ENCODE measurements around the gene GNG13.
"Not testable (repeated sequence)": the region's sequence is repeated elsewhere in the genome, so short reads cannot be mapped to it uniquely, and the experiment has no call there.

The GNG13 gene

DNA sequence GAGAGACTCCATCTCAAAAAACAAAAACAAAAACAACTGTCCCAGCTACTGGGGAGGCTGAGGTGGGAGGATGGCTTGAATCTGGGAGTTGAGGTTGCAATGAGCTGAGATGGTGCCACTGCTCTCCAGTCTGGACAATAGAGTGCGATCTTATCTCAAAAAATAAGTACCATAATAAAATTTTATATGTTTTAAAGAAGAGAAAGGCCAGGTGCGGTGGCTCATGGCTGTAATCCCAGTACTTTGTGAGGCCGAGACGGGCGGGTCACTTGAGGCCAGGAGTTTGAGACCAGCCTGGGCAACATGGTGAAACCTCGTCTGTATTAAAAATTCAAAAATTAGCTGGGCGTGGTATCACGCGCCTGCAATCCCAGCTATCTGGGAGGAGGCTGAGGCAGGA, 23.7 kb downstream of the GNG13 start:
- DNase-seq: no peak

DNA sequence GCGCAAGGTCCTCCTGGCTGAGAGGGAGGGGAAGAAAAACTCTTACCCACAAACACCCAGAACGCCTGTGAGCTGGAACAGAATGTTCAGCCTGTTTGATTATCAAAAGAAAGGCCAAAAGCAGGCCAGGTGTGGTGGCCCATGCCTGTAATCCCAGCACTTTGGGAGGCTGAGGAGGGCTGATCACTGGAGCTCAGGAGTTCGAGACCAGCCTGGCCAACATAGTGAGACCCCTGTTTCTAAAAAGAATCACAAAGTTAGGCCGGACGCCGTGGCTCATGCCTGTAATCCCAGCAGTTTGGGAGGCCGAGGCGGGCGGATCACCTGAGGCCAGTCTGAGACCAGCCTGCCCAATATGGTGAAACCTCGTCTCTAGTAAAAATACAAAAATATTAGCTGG, 24.2 kb downstream of the GNG13 start:
- not testable (repeated sequence) for DNase-seq

DNA sequence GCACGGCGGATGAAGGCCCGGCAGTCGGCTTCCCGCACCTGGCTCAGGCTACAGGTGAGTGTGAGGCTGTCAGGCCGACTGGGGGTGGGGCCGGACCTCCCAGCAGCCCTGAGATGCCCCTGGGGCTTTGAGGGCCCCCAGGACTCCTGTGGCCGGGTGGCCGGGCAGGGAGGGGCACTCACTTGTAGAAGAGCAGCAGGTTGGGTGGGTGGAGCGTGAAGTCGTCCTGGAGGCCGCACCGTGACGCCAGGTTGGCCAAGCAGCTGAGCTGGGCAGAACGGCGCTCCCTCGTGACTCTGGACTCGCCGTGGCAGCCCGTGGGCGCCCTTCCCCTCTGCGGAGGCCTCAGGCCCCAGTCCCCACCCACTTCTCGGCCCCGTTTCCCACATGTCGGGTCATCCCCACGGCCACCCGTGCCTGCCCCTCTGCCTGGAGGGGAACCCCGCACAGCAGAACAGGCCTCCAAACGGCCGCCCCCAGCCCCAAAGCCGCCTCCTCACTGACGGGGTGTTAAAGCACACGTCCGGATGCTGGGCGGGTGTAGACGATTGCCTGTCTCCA, 25.2 kb downstream of the GNG13 start:
- no peak for DNase-seq

DNA sequence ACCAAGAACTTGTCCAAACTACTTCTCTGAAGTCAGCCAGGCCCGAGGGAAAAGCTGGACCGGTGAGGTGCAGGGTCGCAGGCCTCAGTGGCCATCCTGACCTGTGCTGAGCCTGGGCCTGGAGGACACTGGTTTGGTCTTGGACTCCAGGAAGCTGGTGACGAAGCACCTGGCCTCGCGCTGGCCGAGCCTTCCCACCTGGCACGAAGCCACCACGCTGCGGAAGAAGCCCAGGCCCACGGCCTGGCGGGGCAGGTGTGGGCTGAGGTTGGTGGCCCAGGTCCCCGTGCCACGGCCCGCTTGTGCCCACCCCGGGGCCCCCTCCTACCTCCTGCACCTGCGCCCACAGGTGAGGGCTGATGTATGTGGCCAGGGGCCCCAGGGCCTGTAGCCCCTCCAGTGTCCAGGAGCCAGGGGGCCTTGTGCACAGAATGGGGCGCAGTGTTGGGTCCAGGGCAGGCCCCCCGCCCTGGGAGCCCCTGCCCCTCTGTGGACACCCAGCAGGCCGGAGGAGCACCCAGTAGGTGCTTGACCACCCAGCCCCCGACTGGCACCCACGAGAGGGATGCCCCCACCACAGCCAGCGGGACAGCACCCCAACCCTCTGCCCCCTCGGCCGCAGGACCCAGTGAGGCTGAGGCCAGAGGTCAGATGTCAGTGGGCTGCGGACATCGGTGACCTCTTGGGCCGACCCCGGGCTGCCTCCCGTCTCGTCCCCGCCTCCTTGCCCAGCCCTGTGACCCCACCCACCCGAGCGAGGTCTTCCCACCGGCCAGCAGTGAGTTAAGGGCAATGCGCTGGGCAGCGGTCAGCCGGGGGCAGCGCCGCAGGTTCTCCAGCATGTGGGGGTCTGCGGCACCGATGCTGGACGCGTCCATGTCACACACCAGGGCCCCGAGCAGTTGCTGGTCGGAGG, 26.2 kb downstream of the GNG13 start:
- no peak for DNase-seq

DNA sequence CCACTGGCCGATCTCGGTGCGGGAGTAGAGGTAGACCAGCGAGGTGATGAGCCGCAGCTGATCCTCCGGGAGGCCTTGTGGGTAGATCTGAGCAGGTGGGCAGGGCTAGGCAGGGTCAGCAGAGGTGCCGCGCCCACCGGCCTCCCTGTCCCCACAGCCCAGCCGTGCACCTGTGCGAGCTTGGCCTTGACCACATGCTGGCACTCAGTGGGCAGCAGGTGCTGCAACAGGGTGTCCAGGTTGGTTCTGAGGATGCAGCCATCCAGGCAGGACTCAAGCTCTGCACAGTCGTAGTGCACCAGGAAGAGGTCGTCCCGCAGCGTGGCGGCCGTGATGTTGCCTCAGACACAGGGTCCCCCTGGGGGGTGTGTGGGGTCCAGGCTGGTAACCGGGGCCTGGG, 27.6 kb downstream of the GNG13 start:
- no peak for DNase-seq

DNA sequence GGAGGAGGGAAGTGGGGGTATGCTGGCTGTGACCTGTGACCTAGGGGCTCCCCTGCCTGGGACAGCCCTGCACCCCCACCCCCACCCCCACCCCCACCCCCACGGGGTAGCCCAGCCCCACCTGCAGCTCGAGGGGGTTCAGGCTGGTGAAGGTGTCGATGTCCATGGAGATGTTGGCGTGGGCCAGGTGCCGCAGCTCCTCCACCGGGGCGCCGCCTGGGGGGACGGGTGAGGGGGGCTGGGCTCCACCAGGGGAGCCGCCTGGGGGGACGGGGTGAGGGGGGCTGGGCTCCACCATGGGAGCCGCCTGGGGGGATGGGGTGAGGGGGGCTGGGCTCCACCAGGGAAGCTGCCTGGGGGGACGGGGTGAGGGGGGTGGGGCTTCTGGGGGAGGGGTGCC, 30.1 kb downstream of the GNG13 start:
- DNase-seq: no peak

DNA sequence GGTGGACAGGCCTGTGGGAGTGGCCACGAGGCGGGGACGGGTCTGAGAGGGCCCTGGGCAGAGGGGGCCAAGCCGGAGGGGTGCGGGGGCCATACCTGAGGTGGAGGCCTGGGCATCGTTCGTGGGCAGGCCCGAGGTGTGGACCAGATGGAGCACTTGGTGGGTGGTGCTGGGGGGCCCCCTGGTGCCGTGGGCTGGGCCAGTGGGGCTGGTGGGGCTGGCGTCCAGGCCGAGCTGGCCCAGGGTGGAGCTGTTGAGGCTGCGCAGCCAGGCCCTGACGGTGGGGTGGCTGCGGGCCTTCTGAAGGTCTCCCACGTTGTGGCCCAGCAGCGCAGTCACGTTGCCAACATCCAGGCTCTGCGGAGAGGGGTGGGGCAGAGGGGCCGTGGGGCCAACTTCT, 30.6 kb downstream of the GNG13 start:
- no peak for DNase-seq

DNA sequence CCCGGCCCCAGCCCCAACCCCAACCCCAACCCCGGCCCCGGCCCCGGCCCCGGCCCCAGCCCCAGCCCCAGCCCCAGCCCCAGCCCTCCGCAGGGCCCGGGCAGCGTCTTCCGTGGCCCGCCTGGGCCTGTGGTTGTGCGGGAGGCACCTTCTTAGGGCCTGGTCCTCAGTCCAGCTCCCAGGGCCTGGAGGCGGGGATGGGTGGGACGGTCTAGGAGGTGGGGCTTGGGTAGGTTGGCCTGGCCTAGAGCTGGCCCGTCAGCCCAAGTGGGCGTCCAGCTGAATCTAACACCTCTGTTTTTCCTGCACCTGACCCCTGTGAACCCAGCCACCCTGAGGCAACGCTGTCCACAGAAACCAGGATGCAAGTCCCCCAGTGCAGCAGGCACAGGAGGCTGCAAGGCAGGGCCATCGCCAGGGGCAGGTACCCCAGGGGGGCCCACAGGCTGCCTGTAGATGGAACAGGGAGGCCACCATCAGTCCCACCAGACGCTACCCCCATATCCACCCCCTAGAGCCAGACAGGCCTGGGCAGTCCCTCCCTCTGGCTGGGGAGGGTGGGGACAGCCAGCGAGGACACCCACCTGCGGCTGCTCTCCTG, 31.2 kb downstream of the GNG13 start:
- no peak for DNase-seq

DNA sequence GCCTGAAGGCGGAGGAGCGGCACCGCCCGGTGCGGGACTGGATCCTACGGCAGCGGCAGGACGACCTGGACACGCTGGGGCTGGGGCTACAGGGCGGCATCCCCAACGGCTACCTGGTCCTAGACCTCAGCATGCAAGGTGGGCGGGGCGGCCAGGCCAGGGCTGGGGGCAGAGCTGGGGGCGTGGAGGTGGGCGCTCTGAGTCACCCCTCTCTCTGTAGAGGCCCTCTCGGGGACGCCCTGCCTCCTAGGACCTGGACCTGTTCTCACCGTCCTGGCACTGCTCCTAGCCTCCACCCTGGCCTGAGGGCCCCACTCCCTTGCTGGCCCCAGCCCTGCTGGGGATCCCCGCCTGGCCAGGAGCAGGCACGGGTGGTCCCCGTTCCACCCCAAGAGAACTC, 32.1 kb downstream of the GNG13 start:
- DNase-seq: no peak

DNA sequence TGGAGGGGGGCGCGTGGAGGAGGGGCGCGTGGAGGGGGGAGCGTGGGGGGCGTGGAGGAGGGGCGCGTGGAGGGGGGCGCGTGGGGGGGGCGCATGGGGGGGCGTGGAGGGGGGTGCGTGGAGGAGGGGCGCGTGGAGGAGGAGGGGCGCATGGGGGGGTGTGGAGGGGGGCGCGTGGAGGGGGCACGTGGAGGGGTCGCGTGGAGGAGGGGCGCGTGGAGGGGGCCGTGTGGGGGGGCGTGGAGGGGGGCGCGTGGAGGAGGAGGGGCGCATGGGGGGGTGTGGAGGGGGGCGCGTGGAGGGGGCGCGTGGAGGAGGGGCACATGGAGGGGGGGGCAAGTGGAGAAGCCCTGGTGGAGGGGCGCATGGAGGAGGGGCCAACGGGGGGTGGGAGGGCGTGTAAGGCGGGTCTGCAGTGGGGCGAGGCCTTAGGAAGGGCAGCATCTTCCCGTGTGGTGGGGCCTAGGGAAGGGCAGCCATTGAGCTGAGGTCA, 32.7 kb downstream of the GNG13 start:
- DNase-seq: no peak

DNA sequence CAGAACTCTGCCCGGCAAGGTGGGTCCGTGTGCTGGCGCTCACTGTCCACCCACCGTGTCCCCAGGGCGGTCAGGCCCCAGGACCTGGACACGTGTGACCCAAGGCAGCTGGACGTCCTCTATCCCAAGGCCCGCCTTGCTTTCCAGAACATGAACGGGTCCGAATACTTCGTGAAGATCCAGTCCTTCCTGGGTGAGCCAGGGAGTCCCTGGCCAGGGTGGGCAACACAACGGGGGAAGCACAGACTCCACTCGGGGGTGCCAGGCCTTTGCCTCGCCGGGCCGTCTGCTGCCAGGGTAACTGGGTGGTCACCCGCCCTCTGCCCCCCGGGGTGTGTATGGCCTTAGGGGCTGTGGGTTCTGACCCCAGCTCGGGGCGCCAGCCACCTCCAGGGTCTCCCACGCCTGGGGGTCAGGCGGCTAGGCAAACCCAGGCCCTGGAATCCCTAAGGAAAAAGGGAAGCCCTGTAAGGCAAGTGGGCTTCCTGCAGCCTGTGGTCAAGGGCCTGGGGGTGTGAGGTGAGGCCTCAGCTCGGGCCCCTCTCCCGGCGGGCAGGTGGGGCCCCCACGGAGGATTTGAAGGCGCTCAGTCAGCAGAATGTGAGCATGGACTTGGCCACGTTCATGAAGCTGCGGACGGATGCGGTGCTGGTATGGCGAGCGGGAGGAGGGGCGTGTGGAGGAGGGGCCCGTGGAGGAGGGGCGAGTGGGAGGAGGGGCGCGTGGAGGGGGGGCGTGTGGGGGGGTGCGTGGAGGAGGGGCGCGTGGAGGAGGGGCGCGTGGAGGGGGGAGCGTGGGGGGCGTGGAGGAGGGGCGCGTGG, 33.5 kb downstream of the GNG13 start:
- no peak for DNase-seq

DNA sequence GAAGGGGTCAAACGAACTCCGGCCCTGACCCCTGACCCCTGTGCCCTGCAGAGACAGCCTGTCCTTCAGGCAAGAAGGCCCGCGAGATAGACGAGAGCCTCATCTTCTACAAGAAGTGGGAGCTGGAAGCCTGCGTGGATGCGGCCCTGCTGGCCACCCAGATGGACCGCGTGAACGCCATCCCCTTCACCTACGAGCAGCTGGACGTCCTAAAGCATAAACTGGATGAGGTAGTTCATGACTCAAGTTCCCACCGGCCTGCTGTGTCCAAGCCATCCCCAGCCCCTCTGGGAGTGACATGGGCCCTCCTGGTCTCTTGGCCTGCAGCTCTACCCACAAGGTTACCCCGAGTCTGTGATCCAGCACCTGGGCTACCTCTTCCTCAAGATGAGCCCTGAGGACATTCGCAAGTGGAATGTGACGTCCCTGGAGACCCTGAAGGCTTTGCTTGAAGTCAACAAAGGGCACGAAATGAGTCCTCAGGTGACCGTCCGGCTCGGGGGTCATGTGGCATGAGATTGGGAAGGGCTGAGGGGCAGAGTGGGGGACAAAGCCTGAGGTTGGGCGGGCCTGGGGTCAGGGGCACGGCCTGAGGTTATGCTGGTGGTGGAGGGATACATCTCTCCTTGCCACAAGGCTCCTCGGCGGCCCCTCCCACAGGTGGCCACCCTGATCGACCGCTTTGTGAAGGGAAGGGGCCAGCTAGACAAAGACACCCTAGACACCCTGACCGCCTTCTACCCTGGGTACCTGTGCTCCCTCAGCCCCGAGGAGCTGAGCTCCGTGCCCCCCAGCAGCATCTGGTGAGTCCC, 34.3 kb downstream of the GNG13 start:
- no peak for DNase-seq

DNA sequence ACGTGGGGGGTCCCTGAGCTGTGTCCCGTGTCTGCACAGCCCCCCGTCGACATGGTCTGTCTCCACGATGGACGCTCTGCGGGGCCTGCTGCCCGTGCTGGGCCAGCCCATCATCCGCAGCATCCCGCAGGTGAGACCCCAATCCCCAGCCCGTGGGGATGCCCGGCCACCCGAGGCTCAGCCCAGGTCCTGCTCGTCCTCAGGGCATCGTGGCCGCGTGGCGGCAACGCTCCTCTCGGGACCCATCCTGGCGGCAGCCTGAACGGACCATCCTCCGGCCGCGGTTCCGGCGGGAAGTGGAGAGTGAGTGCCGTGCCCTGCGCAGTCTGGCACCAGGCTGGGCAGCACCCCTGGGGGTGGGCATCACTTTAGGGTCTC, 35.1 kb downstream of the GNG13 start:
- DNase-seq: no peak

DNA sequence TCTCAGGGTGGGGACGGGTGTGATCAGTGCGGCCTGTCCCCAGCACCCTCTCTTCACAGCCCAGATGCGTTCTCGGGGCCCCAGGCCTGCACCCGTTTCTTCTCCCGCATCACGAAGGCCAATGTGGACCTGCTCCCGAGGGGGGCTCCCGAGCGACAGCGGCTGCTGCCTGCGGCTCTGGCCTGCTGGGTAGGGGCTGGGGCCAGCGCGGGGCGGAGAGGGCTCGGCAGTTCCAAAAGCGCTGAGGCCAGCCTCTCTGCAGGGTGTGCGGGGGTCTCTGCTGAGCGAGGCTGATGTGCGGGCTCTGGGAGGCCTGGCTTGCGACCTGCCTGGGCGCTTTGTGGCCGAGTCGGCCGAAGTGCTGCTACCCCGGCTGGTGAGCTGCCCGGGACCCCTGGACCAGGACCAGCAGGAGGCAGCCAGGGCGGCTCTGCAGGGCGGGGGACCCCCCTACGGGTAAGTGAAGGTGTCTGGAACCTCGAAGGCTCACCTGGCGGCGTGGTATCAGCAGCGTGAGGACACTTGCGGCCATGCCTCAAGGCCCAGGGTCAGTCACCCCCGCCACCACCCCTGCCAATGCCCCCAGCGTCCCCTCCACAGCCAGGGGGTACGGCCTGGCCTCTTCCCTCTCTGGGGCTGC, 35.6 kb downstream of the GNG13 start:
- no peak for DNase-seq

DNA sequence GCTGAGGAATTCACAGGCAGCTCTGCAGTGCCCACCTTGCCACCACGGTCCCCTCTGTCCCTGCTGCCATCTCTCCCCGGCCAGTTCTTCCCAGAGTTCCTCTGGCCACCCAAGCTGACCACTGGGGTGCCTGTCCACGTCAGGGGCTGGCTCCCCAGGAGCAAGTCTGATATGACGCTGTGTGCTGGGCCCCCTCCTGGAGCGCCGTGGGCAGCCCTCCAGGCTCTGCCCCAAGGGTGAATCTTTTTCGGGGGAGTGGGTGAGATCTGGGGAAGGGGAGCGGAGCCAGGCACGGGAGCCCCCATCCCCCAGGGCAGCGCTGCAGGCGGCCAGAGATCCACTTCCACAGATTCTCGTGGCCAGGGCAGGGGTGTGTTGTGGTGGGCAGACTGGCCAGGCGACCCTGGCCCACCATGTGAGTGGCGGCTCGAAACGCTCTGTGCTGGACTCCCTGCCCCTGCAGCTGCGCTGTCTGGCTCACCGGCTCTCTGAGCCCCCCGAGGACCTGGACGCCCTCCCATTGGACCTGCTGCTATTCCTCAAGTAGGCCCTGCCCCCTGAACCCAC, 36.3 kb downstream of the GNG13 start:
- no peak for DNase-seq

DNA sequence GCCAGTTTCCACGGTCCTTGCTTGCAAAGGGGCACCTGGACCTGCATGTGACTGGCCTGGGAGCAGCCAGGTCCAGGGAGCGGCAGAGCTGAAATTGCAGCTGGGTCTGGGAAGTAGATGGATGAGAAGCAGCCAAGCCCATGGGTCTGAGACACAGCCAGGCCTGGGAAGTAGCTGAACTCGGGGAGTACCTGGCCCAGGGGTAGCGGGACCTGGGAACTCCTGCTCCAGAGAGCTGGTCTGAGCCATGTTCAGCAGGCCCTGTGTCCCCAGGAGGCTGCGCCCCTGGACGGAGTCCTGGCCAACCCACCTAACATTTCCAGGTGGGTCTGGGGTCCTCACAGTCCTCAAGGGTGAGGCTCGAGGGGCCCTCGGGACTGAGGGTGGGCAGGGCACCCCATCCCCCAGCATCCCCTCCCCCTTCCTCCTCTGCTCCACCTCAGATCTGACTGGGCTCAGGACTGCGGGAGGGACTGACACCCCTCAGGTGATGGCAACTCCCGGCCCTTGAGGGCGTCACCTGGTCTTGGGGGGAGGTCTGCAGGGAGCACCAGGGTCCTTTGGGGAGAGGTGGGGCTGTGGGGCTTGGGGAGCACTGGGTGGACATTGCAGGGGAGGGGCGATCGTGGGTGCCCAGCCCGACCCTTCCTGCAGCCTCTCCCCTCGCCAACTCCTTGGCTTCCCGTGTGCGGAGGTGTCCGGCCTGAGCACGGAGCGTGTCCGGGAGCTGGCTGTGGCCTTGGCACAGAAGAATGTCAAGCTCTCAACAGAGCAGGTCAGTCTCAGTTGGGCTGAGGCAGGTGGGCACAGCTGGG, 37.0 kb downstream of the GNG13 start:
- no peak for DNase-seq

DNA sequence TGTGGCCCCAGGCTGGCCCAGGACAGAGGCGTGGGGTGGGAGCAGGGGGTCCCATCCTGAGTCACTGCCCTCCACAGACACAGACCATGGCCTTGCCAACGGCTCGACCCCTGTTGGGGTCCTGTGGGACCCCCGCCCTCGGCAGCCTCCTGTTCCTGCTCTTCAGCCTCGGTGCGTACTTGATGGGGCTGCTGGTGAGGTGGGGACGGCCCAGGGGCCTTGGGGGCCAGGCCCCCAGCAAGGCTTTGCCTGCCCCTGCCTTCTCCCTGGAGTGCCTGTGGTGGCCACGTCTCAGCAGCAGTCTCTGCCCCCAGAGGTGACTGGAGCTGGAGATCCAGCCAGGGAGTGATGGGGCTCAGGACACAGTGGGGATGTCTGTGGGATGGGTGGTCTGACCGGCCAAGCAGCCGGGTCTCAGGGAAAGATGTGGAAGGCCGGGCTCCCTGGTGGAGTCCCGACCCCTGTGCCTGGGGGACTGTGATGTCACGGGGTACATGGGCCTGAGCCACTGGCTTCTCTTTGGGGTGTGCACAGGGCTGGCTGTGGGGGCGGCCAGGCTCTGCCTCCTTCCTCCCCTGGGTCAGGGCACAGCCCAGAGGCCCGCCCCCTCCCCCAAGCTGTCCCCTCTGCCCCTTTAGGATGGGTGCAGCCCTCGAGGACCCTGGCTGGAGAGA, 37.8 kb downstream of the GNG13 start:
- no peak for DNase-seq

DNA sequence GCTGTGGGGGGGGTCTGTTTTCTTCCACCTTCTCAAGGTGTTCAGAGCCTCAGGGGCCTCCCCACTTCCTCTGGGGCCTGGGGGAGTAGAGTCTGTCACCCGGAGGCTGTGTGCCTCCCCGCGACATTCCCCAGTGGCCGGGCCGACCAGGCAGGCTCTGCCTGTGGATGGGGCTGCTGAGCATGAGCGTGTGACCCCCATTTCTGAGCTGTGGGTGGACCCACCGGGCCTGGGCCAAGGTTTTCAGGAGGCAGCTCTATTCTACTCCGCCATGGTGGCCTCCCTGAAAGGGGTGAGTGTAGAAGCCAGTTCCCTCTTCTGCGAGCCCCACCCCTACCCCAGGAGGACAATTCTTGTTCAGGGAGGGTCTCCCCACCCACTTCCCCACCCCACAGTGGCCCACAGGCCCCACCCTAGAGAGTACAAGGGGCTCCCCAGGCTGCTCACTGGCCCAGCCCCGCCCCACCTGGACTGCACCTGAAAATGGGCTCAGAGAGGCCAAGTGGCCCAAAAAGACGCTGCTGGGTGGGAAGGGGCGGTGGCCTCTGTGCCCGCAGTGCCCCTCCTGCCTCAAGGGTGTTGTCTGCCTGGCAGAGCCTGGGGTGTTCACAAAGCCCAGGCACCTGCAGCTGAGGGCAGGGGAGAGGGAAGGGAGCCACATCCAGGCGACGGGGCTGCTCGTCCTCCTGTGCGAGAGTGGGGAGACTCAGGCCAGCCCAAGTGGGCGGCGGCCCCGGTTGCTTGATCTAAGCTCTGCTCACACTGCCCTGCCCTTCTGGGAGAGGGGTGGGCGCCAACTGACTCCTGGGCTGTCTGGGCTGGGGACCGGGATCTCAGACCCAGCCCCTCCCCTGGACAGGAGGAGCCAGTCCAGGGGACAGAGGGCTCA, 38.7 kb downstream of the GNG13 start:
- no peak for DNase-seq
